GM19324 (cell line): ENCODE data around the gene GABRQ.

ENCODE experiments used
- ATAC-seq: cut with Tn5 transposase; IDR thresholded peaks from one replicate; pipeline ENCODE4 v1.9.1; 2021; ENCODE audit warnings: mild to moderate bottlenecking, moderate library complexity; ENCODE audit not compliant: unreplicated experiment, low FRiP score

The GABRQ gene

DNA sequence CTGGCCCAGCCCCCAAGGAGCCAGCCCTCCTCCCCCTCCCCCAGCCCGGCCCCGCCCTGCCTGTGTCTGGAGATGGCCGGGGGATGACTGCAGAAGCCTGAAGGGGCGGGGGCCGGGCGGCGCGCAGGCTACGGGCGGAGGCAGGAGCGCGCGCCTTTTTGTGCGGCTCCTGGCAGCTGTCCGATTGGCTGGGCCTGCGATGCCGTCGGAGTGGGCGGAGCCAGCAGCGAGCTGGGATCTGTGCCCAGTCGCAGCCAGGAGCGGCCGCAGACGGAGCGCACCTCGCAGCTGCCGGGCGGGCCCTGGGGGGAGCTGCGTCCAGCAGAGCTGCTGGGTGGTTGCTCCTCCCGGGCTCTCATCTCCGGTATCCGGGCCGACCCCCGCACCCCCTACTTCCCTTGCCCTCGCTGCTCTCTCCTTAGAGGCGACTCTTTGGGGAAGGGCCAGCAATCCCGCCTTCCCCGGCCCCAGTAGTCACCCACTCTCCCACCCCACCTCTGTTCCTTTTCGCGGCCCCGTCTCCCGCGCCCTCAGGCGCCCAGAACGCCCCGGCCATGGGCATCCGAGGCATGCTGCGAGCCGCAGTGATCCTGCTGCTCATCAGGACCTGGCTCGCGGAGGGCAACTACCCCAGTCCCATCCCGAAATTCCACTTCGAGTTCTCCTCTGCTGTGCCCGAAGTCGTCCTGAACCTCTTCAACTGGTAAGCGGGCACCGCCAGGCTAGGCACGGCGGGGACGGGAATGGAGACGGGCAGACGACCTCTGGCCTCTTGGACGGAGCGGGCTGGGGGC lies at the start of gene GABRQ:
Gene GABRQ, plus strand, starts transcription at position 247 of the 794 bp plus-strand sequence. Its CDS starts 308 bp downstream, at position 555.
- ATAC-seq = no peak

DNA sequence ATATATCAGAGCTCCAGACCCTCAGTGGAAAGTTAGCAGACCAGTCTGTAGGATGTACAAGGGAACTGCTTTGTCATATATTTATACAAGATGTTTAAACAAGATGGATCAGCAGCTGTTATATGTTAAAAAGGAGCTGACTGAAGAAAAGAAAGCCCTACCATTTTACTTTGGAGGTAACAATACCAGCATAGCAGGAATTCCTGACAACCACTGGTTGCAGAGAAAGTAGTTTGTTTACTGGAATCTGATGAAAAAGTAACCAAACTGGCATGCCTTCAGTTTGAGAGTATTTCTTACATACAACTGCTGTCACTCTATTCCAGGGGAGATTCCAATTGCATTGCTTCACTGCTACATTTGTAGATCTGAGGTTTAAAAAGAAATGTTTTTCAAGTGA lies 49.5 kb upstream of the GABRQ start:
- no peak for ATAC-seq

DNA sequence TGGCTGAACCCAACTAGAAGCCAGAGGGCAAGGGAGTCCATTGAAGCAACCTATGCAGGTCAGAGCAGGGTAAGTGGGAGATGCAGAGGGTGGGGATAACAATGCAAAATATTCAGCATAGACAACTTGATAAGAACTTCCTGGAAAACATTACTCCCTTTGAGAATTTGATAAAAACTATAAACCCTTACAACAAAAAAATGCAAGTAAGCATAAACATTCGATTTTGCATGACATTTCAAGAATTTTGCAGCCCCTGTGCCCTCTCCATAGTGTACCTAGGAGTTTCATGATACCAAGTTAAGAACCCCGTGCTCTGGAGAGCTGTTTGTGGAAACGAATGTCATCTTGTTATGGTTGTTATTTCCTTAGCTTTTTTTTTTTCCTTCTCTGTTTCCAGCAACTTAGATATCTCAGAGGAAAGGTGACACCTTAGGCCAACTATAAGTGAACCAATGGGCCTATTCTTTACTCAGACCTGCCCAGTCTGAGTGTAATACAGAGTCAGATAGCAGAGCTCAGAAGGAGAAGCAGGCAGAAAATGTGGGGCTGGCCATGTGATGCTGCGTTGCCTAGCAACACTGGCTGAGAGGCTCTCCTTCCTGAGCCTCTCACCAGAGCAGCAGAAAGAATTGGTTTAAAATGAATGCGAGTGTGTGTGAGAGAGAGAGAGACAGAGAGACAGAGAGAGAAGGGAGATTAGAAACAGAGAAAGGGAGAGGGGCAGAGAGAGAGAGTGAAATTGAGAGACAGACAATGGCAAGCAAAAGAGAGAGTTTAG lies 36.7 kb upstream of the GABRQ start:
- no peak for ATAC-seq

DNA sequence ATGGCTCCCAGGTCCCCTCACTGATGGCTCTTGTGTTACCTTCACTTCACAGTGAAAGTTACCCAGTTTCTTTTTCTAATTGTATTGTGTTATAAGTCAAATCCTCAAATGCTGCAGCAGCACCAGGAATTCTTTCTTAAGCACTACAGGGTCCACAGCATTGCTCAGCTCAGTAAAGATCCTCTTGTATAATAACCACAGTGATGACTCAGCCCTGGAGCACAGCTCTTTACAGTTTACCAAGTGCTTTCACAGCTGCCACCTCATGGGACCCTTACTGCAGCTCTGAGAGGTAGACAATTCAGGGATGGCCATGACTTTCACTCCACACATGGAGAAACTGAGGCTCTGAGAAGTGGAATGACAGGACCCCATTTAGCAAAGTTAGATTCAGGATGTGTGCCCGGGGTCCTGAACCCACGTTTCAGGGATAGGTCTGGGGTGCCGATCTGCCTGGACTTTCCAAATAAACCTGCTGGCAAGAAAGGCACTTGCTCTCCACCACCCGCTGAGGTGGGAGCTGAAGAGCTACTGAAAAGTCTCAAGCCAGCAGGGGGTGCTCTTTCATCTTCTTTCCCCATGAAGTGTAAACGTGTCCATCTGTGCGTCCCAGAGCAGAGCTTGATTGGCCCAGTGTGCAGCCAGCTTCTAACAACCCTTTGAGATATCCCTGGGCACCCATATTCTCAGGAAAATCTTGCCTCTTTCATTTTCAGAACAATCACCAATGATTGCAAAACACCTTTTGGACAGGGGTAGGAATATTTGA lies 35.7 kb upstream of the GABRQ start:
- ATAC-seq = no peak

DNA sequence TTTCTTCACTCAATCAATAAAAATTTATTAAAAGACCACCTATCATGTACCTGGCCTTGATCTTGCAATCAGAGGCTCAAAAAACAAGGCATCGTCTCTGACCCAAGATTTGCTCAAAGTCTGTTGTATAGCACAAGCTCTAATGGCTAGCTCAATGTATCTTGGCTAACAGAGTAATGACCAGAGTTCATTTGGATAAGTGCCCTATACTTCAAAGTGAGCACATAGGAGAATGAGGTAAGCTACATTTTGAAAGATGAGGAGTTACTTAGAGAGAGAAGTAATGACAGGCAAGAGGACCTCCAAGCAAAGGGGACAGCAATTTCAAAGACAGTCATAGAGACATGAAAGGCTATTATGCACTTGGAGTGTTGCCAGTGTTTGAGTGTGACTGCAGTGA lies 22.9 kb upstream of the GABRQ start:
- no peak for ATAC-seq

DNA sequence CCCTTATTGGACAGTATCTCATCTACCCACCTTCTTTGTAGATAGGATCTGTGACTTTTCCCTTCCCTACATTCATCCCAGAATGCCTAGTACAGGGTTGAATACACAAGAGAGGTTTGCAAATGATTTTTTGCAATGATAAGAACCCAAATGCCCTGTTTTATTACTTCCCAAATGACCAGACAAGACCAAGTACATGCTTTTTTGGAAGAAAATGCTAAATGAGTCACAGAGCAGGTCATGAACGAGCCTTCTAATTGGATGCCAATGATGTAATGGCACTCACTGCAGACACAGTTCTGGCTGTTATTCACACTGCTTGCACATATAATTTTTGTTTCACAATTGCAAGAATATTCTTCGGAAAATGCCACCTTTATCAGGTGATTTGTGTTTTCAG lies 17.8 kb upstream of the GABRQ start:
- ATAC-seq = no peak

DNA sequence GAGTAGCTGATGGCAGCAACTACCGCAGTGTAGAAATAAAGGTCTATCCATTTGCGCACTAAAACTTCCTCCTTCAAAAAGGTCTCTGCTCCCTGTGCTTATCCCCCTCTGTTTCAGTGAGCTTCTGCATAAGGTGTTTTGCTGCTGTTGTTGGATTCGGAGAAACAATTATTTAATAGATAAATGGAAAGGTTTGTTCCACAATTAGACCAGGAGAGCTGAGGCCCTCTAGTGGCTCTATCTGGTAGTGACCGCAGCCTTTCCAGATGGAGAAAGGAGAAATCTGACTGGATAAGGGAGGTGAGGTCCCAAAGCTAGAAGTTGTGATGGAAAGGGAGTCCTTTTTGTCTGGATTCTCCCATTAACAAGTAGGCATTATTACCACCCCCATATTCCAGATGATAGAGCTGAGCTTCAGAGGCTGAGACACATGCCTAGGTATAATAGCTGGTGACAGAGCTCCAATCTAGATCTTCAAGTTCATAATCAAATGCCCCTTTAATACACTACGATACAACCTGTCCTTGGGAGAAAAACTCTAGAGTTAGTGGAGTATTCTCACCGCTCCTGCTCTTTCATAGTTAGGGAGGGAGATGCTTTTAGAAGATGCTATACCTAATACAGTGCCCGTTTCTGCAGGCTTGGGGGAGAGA lies 5.1 kb upstream of the GABRQ start:
- no peak for ATAC-seq

DNA sequence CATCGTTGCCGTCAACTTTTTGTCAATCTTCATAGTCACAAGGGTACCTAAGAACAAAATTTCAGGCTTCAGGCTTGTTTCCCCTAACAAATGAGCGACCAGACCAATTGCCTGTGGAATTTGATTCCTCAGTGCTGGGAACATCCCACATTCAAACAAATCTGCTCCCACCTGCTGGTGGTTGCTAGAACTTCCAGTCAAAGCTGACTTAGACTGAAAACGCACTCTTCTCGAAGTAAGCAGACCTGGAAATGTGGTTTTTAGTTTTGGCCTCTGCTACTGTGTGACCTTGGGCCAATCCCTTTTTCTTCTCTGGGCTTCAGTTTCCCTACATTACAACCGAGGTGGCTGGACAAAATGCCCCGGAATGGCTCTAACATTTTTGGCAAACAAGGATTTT lies 1.8 kb upstream of the GABRQ start:
- no peak for ATAC-seq

DNA sequence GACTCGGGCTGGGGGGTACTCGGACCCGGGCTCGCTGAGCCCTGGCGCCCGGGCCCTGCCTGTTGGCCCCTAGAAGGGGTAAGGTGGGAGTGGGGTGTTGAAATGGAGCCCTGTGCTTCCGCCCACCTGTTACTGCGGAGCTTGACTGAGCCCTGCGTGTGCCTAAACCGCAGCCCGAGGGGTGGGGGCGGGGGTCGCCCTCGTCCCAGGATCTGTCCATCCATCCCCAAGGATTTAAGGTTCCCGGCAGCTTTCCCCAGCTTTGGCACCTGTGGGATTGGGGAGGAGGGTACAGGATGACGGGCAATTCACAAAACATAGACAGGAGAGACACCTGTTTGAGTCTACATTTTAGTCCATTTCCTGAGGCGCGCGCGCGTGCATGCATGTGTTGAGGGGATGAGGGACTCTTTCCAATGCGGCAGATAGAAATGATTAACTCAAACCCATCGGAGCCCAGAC lies 779 bp downstream of the GABRQ start:
- no peak for ATAC-seq

DNA sequence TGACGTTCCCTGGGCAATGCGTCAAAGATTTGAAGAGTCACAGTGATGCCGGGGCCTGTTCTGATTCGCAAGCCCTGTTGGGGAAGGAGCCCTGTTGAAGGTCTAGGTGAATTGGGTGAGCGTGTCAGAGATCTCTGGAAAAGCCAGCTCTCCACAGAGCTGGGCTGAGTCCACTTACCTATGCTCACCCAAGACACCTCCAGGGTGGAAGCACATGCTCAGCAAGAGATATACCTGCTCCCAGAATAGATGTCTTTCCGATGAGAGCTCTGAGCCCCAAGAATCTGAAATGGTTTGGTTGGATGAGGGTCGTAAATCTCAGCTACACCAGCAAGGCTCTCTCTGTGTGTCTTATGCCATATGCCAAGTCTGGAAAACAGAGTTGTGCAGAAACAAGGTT lies 1.7 kb downstream of the GABRQ start:
- no peak for ATAC-seq

DNA sequence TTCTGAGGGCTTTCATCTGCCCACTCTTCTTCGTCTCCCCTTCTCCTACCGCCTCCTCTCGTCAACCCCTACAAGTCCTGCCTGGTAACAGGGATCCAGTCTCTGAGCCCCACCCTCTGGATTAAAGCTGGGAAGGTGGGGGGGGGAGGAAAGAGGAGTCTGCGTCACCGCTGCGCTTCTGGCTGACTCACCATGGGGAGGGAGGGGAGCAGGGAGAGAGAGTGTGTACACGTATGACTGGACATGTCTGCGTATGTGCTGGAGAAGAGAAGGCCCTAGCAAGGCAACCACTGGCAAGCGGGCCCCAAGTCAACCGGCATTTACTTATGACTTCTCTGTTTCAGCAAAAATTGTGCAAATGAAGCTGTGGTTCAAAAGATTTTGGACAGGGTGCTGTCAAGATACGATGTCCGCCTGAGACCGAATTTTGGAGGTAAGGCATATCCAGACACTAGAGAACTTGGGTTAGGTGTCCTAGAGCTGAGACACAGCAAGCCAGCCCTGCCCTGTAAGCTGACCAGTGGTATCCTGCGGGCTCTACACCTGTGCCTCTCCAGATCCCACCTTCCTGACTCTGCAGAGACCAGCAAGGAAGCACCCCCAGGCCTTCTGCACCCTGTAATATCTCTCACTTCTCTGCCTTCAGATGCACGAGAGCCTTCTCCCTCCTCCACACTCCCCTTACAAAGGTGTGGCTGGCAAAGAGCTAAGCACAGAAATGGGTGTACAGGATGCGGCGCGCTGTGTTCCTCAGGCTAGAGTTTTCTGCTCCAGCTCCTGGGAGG lies 2.5 kb downstream of the GABRQ start:
- ATAC-seq = no peak

DNA sequence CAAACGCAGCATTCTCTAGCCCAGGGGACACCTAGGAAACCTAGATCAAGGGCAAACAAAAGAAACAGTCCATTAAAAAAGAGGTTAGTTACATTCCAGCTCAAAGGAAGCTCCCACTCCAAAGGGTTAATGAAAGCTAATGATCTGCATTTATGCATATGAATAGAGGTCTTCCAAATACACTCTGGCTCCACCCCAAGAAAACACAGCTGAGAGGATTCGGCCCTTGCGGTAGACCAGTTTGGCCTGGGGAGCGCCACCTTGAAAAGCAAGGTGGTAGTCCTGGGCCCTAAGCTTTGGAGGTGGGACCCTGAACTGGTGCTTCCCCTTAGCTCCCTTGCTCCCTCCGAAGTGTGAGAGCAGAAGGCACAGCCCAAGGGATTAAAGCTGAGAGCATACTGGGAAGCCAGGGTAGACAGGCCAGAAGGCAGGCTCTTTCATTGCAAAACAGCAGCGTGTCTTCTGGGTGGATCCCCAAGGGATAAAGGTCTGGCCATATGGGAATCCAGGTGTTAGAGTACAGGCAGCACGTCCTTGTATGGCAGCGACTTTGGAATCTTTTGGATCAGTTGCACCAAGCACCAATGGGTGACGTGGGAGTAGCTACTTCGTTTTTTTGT lies 3.7 kb downstream of the GABRQ start:
- no peak for ATAC-seq

DNA sequence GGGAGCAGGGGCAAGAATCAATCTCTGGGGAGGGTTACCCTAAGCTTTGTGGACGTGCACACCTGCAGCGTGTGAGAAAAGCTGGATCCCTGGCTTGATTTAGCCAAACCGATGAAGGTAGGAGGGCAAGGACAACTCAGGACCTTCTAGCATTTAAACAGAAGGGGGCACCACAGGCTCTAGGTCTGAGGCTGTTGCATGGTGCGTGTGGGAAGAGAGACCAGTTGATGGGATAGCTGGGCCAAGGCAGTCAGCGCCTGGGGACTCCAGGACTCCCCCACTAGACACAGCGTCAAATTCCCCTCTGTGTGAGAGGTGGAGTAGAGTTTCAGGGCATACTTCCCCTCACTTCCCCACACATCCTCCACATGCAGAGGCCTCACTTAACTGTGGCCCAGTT lies 4.3 kb downstream of the GABRQ start:
- ATAC-seq = no peak

DNA sequence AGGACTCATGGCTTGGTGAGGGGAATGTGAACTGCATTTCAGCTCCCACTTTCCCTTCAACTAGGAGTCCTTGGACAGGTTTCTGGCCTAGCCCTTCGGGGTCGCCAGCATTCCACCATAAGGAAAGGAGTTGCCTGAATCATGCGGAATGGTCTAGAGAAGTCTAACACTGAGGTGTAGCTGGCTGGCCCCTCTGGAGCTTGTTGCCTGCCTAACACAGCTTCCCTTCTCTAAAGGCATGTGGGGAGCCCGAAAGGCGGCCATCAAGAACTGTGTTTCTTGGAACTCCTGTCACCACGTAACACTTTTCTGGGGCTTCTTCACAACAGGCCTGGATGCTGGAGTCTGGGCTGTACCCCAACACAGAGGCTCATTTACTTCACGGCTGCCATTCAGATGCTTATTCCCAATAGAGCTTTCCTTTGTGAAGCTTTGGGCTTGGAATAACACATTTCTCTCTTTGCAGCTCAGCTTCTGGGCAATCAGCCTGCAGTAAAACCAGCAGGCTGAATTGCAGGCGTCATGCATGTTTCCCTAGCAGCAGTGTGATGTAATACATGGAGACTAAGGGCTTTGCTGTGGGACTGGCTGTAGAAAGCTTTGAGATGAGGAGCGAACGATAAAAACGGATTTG lies 5.4 kb downstream of the GABRQ start:
- ATAC-seq = no peak

DNA sequence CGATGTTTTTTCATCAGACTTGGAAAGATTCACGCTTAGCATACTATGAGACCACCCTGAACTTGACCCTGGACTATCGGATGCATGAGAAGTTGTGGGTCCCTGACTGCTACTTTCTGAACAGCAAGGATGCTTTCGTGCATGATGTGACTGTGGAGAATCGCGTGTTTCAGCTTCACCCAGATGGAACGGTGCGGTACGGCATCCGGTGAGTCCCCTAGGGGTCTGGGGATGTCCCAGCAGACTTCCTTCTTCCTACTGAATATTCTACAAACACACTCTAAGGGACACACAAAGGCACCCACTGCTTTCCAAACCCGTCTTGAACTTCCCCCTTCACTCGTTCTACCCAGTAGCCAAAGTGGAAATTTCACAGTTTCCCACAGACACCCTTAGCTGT lies 9.3 kb downstream of the GABRQ start:
- ATAC-seq = no peak

DNA sequence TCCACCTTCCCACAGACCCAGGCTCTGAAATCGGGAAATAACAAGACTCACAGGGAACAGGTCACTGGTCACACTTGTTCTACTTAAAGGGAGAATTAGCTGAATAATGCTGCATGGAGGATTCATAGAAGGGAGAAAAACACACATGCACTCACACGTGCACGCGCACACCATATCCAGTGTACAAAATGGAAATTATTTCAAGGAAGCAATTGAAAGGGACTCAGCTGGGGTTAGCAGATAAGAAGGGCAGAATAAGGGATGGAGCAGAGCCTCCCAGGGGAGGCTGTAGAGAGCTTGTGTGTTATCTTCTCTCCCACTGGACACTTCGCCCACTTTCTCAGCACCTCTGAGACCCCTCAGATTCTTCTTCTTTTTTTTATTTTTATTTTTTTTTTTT lies 10.3 kb downstream of the GABRQ start:
- no peak for ATAC-seq

DNA sequence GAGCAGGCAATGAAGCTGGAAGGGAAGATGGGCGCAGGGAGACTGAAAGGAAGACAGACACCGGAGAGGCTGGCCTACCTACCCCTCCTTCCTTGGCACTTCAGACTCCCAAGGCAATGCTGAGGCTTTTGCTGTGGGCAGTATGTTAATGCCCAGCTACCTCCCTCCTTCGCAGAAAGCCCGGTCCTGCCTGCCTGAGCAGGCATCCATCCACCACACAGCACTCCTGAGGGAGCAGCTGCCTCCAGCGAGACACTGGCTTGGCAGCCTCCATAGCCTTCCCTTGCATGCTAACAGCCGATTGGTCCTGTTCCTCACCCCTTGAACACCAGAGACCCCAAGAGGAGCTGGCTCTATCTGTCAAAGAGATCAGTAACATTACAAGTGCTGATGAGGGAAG lies 14.4 kb downstream of the GABRQ start:
- ATAC-seq = no peak

DNA sequence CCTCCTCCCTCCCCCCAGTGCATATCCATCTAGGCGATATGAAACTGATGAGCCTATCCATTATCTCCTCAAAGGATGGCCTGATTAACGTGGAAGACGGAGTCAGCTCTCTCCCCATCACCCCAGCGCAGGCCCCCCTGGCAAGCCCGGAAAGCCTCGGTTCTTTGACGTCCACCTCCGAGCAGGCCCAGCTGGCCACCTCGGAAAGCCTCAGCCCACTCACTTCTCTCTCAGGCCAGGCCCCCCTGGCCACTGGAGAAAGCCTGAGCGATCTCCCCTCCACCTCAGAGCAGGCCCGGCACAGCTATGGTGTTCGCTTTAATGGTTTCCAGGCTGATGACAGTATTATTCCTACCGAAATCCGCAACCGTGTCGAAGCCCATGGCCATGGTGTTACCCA lies 14.8 kb downstream of the GABRQ start:
- no peak for ATAC-seq

DNA sequence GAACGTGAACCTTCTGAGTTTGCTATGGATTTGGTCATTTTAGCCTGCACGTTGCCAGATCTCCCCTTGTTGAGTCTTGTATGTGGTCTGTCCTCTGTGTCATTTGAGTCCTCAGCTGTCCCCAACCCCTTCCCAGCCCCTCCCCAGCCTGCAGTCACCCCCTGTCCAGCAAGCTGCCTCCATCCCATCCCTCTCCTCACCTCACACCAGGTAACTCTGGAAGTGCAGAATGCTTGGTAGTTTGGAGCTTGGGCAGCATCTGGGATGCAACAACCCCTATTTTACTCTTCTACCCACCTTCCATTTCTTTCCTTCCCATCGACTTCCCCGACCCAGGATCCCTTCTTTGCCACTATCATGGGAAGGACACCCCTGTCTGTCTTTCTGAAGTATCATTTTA lies 18.4 kb downstream of the GABRQ start:
- ATAC-seq = no peak
